Measurements from ENCODE around the gene CRPPA. TPM values are rescaled to one million over a fixed set of nuclear protein-coding genes. Genes with fewer than 3 reads are reported as not detected.

The CRPPA gene
- total RNA-seq, 1 donor from 2014 or later = 3.3 TPM

DNA sequence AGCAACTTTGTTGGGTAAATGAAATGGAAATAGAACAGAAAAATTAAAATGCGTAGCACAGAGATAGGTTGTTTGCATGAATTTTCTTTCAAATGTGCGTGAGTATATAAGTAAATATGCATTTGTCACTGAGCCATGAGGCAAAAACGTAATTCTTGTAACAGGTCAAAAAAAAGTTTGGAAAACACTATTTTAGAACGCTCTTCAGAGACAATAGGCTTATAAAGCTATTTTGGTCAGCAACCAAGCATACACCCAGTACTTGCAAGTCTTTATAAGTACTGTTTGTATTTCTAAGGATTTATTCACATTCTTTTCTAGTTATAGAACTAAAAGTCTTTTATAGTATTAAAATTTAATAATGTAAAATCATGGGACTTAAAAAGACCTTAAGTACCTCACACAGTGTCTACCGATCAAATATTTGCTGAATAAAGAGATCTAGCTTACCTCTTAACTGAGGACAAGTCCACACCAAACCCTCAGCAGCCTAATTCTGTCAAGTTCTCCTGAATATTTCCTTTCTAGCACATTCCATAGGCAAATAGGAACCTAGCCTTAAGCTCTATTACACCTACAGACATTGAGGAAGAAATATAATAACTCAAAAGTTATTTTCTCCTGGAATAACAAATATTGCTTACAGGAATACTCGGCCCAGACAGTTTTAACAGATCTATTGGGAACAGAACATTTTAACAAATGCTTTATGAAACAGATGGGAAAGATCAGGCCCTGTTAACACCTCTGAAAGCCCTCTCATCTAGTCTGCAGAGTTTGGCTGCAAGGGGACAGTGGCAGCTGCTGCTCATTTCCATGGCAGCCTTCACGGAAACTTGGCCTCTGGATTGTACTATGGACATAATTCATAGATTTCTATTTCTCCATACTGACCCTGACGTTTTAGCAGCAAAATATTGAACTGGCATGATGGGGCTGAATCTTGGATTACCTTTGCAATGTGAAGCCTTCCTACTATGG lies 8.8 kb downstream of the CRPPA start:
- H3K4me1 Mint-ChIP-seq (ENCODE audit: unreplicated experiment) = peaks cover 8% of the 10 kb centered on the region
- H3K4me3 Mint-ChIP-seq (ENCODE audit: unreplicated experiment) = no peak overlapping the region
- H3K27ac Mint-ChIP-seq (ENCODE audit: unreplicated experiment) = no peak overlapping the region
- TF ChIP-seq, protein P1, sequence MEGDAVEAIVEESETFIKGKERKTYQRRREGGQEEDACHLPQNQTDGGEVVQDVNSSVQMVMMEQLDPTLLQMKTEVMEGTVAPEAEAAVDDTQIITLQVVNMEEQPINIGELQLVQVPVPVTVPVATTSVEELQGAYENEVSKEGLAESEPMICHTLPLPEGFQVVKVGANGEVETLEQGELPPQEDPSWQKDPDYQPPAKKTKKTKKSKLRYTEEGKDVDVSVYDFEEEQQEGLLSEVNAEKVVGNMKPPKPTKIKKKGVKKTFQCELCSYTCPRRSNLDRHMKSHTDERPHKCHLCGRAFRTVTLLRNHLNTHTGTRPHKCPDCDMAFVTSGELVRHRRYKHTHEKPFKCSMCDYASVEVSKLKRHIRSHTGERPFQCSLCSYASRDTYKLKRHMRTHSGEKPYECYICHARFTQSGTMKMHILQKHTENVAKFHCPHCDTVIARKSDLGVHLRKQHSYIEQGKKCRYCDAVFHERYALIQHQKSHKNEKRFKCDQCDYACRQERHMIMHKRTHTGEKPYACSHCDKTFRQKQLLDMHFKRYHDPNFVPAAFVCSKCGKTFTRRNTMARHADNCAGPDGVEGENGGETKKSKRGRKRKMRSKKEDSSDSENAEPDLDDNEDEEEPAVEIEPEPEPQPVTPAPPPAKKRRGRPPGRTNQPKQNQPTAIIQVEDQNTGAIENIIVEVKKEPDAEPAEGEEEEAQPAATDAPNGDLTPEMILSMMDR (IDR thresholded peaks at IDR 0.05) = no peak
- no peaks in the 10 kb centered on the region for H3K27me3 Mint-ChIP-seq (ENCODE audit: unreplicated experiment)
- no peaks in the 10 kb centered on the region for H3K36me3 Mint-ChIP-seq (ENCODE audit: unreplicated experiment)
- no peaks in the 10 kb centered on the region for H3K9me3 Mint-ChIP-seq (ENCODE audit: unreplicated experiment)
- no peak for DNase-seq (ENCODE audit: extremely low spot score, unreplicated experiment)

GRCh38 chr7:16411391-16411790 lies 9.9 kb downstream of the CRPPA start:
- Mint-ChIP-seq H3K36me3 (ENCODE audit: unreplicated experiment) (no peaks in the 10 kb centered on the region), H3K4me1 (ENCODE audit: unreplicated experiment) (peaks cover 4% of the 10 kb centered on the region), H3K27me3 (ENCODE audit: unreplicated experiment) (no peaks in the 10 kb centered on the region), H3K27ac (ENCODE audit: unreplicated experiment) (no peak overlapping the region), H3K9me3 (ENCODE audit: unreplicated experiment) (no peaks in the 10 kb centered on the region), H3K4me3 (ENCODE audit: unreplicated experiment) (no peak overlapping the region)
- DNase-seq (ENCODE audit: extremely low spot score, unreplicated experiment) = no peak
- TF ChIP-seq, protein P1 (IDR thresholded peaks at IDR 0.05) = no peak

DNA sequence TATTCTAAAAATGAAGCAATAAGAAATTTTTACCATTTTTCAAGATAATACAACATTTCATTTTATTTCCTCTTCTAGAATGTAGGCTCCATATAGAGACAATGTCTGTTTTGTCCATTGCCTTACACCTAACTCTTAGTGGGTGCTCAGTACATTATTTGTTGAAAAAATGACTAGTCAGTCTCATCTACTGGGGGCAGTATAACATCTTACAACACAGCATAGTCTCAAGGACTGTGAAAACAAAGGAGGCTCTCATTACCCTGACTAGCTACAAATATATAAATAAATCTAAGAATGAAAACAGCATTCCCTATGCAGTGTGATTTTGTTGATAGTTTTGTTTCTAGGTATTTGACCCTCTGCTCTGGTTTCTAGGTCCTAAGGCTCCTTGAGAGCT lies 11.6 kb downstream of the CRPPA start:
- H3K27ac Mint-ChIP-seq (ENCODE audit: unreplicated experiment) = no peak overlapping the region
- no peak for DNase-seq (ENCODE audit: extremely low spot score, unreplicated experiment)
- H3K27me3 Mint-ChIP-seq (ENCODE audit: unreplicated experiment) = no peaks in the 10 kb centered on the region
- no peaks in the 10 kb centered on the region for H3K4me1 Mint-ChIP-seq (ENCODE audit: unreplicated experiment)
- no peaks in the 10 kb centered on the region for H3K9me3 Mint-ChIP-seq (ENCODE audit: unreplicated experiment)
- no peak overlapping the region for H3K4me3 Mint-ChIP-seq (ENCODE audit: unreplicated experiment)
- TF ChIP-seq, protein P1 (IDR thresholded peaks at IDR 0.05) = no peak
- H3K36me3 Mint-ChIP-seq (ENCODE audit: unreplicated experiment) = no peaks in the 10 kb centered on the region

GRCh38 chr7:16404636-16405035 lies 16.7 kb downstream of the CRPPA start:
- Mint-ChIP-seq H3K9me3 (ENCODE audit: unreplicated experiment) (peaks cover 23% of the 10 kb centered on the region), H3K27ac (ENCODE audit: unreplicated experiment) (no peak overlapping the region), H3K4me1 (ENCODE audit: unreplicated experiment) (no peaks in the 10 kb centered on the region), H3K27me3 (ENCODE audit: unreplicated experiment) (no peaks in the 10 kb centered on the region), H3K36me3 (ENCODE audit: unreplicated experiment) (peaks cover 12% of the 10 kb centered on the region), H3K4me3 (ENCODE audit: unreplicated experiment) (no peak overlapping the region)
- DNase-seq (ENCODE audit: extremely low spot score, unreplicated experiment) = no peak
- TF ChIP-seq, protein P1 (IDR thresholded peaks at IDR 0.05) = no peak

DNA sequence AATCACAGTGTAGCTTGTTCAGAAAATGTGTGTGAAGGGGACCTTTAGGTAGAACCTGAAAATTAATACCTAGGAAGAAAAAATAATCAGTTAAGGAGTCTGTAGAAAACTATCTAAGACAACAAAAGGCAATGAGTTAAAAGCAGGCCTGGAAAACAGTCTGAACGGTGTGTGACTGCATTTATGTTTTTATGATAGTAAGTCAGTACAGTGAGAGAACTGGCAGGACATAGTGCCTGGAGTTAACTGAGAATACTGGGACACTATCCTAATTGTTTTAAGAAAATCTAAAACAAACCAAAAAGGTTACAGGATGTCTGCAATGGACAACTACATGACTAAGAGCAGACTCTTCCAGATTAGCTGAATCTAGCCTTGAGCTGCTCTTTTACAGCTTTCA lies 17.9 kb downstream of the CRPPA start:
- DNase-seq (ENCODE audit: extremely low spot score, unreplicated experiment) = no peak
- Mint-ChIP-seq H3K4me1 (ENCODE audit: unreplicated experiment) (no peaks in the 10 kb centered on the region), H3K36me3 (ENCODE audit: unreplicated experiment) (peaks cover 12% of the 10 kb centered on the region), H3K9me3 (ENCODE audit: unreplicated experiment) (peaks cover 26% of the 10 kb centered on the region), H3K27me3 (ENCODE audit: unreplicated experiment) (no peaks in the 10 kb centered on the region), H3K27ac (ENCODE audit: unreplicated experiment) (no peak overlapping the region), H3K4me3 (ENCODE audit: unreplicated experiment) (no peak overlapping the region)
- TF ChIP-seq, protein P1 (IDR thresholded peaks at IDR 0.05) = no peak
